Raji (cell line): ENCODE results near the gene KCNMB2.

Source experiments
- POLR2A ChIP-seq: IDR thresholded peaks from 2 replicates; pipeline ENCODE4 v1.6.1; 2011; ENCODE audit warnings: low read depth, low read length, control low read depth; ENCODE audit not compliant: insufficient read depth

KCNMB2 gene

DNA sequence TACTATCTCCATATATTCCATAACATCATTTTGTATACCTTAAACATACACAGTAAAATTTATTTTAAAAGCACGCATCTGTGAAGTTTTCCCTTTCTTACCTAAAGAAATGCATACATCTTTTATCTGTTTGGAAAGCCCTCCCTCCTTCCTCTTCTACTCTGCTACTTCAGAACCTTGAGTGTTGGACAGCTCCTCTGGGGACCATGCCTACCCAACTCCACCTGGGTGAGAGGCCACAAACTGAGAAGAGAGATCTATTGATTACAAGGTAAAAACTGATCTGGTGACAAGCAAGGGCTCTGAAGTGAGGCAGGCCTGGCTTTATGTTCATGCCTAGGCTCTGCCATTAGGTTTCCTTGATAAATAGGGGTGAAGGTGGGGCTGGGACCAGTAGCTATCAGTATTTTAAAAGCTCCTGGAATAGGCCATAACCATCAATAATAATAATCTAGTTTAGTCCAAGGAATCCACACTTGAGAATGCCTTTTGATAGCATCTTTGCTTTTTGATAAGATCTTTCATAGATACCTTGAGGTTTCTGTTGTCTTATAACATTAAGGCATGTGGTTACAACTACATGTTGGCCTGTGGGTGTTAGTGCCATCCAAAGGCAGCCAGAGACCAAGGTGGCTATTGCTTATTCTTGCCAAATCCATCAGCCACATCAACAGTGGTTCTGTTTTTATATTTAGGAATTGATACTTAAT lies 148.8 kb downstream of the KCNMB2 start:
- TF ChIP-seq POLR2A = no peak

DNA sequence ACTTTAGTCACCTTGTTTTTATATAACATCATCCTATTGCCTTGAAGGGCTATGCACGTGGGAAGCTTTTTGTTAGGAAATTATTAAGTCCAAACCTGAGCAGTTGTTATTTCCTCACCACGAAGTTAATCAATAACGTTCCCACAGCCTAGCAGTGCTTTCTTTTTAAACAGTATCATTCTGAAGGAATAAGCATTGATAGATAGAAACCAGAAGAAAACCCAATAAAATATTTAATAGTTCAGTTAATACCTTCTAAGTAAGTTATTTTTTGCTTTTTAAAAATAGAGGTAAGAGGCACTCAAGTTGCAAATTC lies 149.3 kb downstream of the KCNMB2 start:
- no peak for TF ChIP-seq POLR2A

- TF ChIP-seq POLR2A = no peak
Measured at GRCh38 chr3:178686826-178687225, 150.6 kb downstream of the KCNMB2 start.

DNA sequence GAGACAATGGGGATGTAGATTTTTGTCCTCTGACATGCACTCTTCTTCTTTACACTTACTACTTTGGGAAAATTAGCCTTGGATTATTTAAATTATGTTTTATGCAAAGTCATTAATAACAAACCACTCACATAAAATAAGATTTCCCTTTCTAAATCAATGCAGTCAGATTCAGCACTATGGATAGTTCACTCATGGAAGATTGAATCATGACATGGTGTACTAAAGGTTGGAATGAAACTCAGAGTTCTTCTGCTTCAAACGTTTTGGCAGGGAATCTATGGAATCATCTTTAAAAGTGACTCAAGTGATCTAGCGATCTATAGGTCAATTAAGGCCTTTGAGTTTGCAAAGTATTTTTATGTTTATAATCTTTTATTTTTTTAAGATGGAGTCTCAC lies 154.3 kb downstream of the KCNMB2 start:
- no peak for TF ChIP-seq POLR2A

GRCh38 chr3:178699364-178699763 lies 163.1 kb downstream of the KCNMB2 start:
- TF ChIP-seq POLR2A = no peak

GRCh38 chr3:178699810-178700209 lies 163.6 kb downstream of the KCNMB2 start:
- TF ChIP-seq POLR2A = no peak

DNA sequence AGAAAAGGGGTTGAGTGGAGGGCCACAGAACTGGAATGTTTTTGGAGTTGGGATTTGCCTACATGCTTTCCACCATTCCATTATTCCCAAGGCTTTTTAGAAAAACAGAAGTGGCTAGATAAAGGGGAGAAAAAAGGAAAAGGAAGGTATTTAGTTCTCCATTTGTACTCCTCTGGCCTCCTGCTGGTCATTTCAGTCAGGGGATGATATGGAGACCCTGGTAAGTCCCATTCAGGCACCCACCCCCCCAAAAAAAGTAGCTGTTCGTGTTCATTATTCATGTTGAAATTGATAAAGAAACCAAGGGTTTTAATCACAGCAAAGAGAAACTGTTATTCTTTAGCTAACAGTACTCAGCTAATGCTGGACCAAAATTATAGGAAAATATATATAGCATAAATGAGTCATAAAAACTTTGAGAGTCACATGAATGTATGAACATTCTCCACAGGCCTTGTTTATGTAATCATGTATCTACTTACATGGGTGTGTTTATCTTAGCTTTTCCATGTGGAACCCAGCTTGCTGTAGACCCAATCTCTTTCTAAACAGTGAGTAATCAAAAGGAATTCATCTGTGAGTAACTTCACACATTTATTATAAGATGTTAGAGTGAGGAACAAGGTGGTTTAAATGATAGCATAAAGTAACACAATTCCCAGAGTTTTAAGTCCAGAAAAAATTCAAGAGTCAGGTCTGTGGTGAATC lies 167.2 kb downstream of the KCNMB2 start:
- no peak for TF ChIP-seq POLR2A

- no peak for TF ChIP-seq POLR2A
Measured at GRCh38 chr3:178705925-178706324, 169.7 kb downstream of the KCNMB2 start.

- no peak for TF ChIP-seq POLR2A
Measured at GRCh38 chr3:178706411-178706810, 170.2 kb downstream of the KCNMB2 start.

DNA sequence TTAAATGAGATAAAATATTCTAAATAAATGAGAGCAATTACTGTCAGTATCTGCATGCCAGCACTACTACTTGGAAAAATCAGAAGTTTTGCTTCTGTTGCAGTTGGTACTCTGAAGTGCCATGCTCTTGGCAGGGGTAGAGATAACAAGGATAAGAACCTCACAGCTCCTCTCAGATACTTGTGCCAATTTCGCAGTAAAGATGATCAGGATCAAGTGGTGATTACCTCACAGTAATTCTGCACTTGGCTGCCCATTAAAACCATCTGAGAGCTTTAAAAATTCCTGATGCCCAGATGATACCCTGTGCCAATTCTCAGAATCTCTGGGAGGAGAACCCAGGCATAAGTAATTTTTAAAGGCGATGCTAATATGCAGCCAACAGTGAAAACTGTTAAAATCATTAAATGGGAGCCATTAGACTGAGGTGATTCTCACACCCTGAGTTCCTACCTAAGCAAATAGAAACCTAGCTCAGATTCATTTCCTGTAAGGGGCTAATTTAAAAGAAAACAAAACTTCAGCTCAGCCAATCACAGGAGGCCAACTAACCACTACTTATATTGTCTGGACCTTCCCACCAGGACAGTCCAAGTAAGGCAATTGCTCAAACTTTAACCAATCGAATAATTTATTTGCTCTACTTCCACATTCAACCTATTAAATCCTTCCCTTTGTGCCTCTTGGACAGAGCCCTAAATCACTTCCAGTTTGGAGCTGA lies 171.2 kb downstream of the KCNMB2 start:
- no peak for TF ChIP-seq POLR2A

DNA sequence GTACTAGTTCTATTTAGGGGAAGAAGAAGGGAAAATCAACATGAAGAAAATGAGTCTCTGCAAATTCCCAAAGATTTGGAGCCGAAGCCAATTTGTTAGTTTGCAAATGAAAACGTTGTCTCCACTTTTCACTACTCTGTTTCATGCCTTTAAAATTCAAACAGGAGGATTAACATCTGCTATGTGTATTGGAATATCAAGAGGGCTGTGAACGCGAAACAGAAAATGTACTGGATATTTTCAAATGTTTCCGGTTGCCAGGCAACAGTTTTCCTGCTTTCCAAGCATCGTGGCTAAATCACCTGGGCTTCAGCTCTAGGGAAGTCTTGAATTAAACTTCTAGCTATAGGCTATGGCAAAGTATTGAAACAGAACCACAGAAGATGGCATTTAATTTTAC lies 172.8 kb downstream of the KCNMB2 start:
- TF ChIP-seq POLR2A = no peak

DNA sequence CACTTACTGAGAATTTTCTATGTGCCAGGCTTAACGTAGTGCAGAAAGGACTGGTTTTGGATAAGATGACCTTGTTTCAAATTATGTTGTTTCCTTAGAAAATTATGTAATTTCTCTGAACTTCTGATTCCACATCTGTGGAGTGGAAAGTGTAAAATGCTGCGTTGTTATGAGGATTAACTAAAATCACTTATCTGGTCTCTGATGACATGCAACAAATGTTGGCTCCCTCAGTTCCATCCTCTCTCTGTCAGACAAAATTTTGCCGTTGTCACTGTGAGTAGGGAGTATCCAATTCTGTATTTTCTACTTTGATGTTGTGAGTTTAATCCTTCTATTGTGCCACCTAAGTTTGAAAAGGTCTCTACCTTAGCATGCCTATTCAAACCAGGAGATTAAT lies 175.5 kb downstream of the KCNMB2 start:
- no peak for TF ChIP-seq POLR2A

DNA sequence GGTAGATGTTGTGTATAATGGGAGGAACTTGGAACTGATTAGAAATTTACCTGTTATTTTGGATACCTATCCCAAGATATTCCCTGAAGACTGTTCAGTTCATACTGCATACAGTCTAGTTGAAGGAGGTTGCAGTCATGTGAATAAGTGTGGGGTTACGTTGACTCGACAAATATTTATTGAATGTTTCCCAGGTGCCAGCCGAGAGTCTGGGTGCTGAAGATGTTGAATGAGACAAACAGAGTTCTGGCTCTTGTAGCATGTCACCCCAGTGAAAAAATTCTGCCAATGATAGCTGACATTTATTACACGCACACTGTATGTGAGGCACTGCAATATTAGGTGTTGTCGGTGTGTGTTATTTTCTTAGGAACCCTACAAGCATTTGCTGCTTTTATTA lies 176.0 kb downstream of the KCNMB2 start:
- no peak for TF ChIP-seq POLR2A

- no peak for TF ChIP-seq POLR2A
Measured at GRCh38 chr3:178714925-178715832, 178.9 kb downstream of the KCNMB2 start.

- no peak for TF ChIP-seq POLR2A
Measured at GRCh38 chr3:178718995-178719635, 182.9 kb downstream of the KCNMB2 start.
